IPS DF 6.9 (cell line): ENCODE measurements around the gene SVIL.
"Not testable (repeated sequence)": the region's sequence is repeated elsewhere in the genome, so short reads cannot be mapped to it uniquely, and the experiment has no call there.

Experiments
- DNase-seq: peaks from one replicate; pipeline ENCODE4 v3.0.0-alpha.2; 2013; ENCODE audit warnings: low read depth, low spot score
- H3K27ac ChIP-seq: one replicate; pipeline ENCODE4 v1.5.1; 2013; ENCODE audit warnings: low read length, control low read depth
- H3K27me3 ChIP-seq: 2 replicates; pipeline ENCODE4 v1.6.1; 2013; ENCODE audit warnings: mild to moderate bottlenecking, low read length; ENCODE audit not compliant: control insufficient read depth, insufficient read depth
- H3K36me3 ChIP-seq: 2 replicates; pipeline ENCODE4 v1.6.1; 2013; ENCODE audit warnings: low read length; ENCODE audit not compliant: control insufficient read depth, insufficient read depth
- H3K4me1 ChIP-seq: 2 replicates; pipeline ENCODE4 v1.6.1; 2013; ENCODE audit warnings: low read length; ENCODE audit not compliant: control insufficient read depth, insufficient read depth
- H3K4me3 ChIP-seq: 2 replicates; pipeline ENCODE4 v1.5.1; 2013; ENCODE audit warnings: mild to moderate bottlenecking, low read length
- H3K9me3 ChIP-seq: 2 replicates; pipeline ENCODE4 v1.6.1; 2013; ENCODE audit warnings: low read length, inconsistent platforms; ENCODE audit not compliant: control insufficient read depth, insufficient read depth
- WGBS: extraction: QIAGEN DNeasy Blood & Tissue Kit; methylation state at CpG from one replicate; pipeline ENCODE4 v1.1.7; 2013; ENCODE audit warnings: mixed read lengths, missing lambda C conversion rate; ENCODE audit not compliant: insufficient read length, insufficient coverage; 5-methylcytosine and 5-hydroxymethylcytosine counted together

Gene SVIL

DNA sequence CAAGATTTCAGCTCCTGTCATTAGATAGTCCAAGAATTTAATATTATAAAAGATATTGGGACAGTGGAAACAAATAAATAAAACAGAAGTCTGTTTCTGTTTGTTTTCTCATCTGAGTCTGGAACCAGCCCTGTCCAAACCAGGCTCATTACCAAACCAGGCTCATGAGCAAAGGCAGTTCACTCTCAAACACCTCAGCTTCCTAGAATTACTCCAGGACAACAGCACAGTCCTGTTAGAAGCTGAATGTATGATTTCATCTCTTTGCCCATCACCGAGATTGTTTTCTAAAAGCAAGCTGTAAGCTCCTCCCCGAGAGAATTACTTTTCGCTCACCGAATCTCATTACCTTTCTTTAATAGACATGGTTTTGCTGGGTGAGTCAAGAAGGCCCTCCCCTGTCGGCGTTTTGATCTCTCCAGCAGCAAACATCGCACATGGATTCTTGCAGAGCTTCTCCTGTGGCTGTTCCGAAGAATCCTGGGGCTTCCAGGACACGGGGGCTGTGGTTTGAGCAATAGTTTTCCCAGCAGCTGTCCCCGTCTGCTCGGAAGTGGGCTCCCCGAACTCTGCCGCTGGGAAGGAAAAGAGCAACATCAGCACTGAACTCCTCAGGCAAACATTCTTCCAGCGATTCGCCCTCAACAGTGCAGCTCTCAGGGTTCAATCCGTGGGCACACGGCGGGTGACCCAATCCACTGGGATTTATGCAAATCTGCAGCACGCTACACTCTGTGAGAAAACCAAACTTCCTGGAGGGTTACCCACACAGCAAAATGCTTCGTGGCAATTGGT is 112.5 kb downstream of the SVIL start:
- Histone ChIP-seq H3K9me3 (no peaks in the 10 kb centered on the region), H3K27ac (no peak overlapping the region), H3K4me1 (no peaks in the 10 kb centered on the region), H3K36me3 (no peaks in the 10 kb centered on the region; the same call in 1 of the 2 replicates), H3K4me3 (no peak overlapping the region), H3K27me3 (no peaks in the 10 kb centered on the region)
- no peak for DNase-seq
- no CpG with 5 or more reads among the region's 20 CpGs for WGBS

DNA sequence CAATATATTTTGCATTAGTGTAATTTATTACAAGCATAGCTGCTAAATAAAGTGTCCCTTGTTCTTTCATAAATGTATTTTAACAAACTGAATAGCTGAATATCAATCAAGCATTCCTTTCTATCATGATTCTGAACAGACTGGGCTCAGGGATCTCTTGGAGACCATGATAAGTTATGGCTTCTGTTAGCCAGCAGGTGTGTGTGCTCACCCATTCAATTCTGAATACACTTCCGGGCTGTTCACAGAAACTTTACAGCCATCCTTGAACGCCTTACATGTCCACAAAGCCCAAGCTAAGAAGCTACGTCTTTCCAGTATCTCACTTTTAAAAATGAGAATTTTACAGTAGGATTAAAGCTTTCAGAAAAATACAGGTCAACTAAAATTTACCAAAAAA is 115.1 kb downstream of the SVIL start:
- no peaks in the 10 kb centered on the region; the same call in 1 of the 2 replicates for H3K36me3 ChIP-seq
- no peak overlapping the region for H3K27ac ChIP-seq
- no peaks in the 10 kb centered on the region for H3K27me3 ChIP-seq
- no peak for DNase-seq
- no peaks in the 10 kb centered on the region for H3K4me1 ChIP-seq
- no peaks in the 10 kb centered on the region for H3K9me3 ChIP-seq
- H3K4me3 ChIP-seq, result no peak overlapping the region
- no CpG with 5 or more reads among the region's 3 CpGs for WGBS

- no peaks in the 10 kb centered on the region for H3K4me1 ChIP-seq
- no peak overlapping the region for H3K27ac ChIP-seq
- no peaks in the 10 kb centered on the region for H3K27me3 ChIP-seq
- H3K9me3 ChIP-seq, result no peaks in the 10 kb centered on the region
- H3K4me3 ChIP-seq, result no peak overlapping the region
- no CpG with 5 or more reads among the region's 8 CpGs for WGBS
- no peaks in the 10 kb centered on the region for H3K36me3 ChIP-seq
- peak; percentile 39 for DNase-seq
Observed at GRCh38 chr10:29517352-29517923, 117.3 kb downstream of the SVIL start.

GRCh38 chr10:29516309-29516932 is 118.3 kb downstream of the SVIL start:
- H3K4me3 ChIP-seq, H3K36me3 ChIP-seq, H3K4me1 ChIP-seq, H3K27ac ChIP-seq, DNase-seq, H3K27me3 ChIP-seq, H3K9me3 ChIP-seq: not testable (repeated sequence)
- WGBS, result no CpG with 5 or more reads among the region's 19 CpGs

GRCh38 chr10:29515879-29516278 is 118.9 kb downstream of the SVIL start:
- not testable (repeated sequence) for H3K4me3 ChIP-seq, H3K36me3 ChIP-seq, DNase-seq, H3K27ac ChIP-seq, H3K27me3 ChIP-seq, H3K9me3 ChIP-seq, H3K4me1 ChIP-seq
- no CpG with 5 or more reads among the region's 12 CpGs for WGBS

DNA sequence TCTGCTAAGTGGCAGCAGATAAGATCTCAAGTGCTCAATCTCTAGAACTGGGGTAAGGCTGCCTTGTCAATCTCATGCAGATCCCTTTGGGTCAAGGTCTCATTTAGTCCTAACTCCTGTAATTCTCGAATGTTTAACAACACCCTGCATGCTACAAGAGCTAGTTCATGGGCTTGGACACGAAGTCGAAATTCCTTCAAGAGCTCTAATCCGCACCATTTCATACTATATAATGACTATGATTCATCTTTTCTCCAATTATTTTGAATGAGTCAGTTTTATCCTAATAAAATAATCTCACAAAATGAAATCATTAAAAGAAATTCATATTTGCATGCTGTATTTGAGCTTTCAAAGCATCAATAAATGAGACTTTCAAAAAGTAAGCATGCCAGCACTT is 119.7 kb downstream of the SVIL start:
- not testable (repeated sequence) for H3K27ac ChIP-seq, H3K4me1 ChIP-seq, H3K36me3 ChIP-seq, H3K4me3 ChIP-seq, DNase-seq, H3K27me3 ChIP-seq, H3K9me3 ChIP-seq
- WGBS, result no CpG with 5 or more reads among the region's 4 CpGs

DNA sequence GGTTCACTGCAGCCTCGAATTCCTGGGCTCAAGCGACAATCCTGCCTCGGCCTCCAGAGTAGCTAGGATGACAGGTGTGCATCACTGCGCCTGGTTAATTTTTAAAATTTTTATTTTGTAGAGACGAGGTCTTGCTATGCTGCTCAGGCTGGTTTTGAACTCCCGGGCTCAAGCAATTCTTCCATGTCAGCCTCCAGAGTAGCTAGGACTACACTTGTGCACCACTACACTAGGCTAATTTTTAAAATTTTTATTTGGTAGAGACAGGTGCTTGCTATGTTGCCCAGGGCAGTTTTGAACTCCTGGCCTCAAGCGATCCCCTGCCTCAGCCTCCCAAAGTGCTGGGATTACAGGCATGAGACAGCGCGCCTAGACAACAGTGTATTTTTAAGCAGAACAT is 120.5 kb downstream of the SVIL start:
- Histone ChIP-seq H3K4me1 (no peaks in the 10 kb centered on the region; the same call in 1 of the 2 replicates), H3K27ac (no peak overlapping the region), H3K4me3 (no peak overlapping the region), H3K36me3 (no peaks in the 10 kb centered on the region), H3K27me3 (no peaks in the 10 kb centered on the region), H3K9me3 (no peaks in the 10 kb centered on the region)
- no CpG with 5 or more reads among the region's 9 CpGs for WGBS
- DNase-seq, result no peak

GRCh38 chr10:29512425-29512974 is 122.3 kb downstream of the SVIL start:
- H3K9me3 ChIP-seq, result no peaks in the 10 kb centered on the region
- H3K4me3 ChIP-seq, result no peak overlapping the region
- no peaks in the 10 kb centered on the region; the same call in 1 of the 2 replicates for H3K4me1 ChIP-seq
- no peaks in the 10 kb centered on the region for H3K27me3 ChIP-seq
- no peak overlapping the region for H3K27ac ChIP-seq
- DNase-seq, result no peak
- H3K36me3 ChIP-seq, result no peaks in the 10 kb centered on the region
- WGBS, result no CpG with 5 or more reads among the region's 10 CpGs

- not testable (repeated sequence) for H3K4me1 ChIP-seq, H3K9me3 ChIP-seq, DNase-seq
Observed at GRCh38 chr10:29511806-29512205, 123.0 kb downstream of the SVIL start.

GRCh38 chr10:29510483-29511157 is 124.2 kb downstream of the SVIL start:
- H3K4me1 ChIP-seq, H3K4me3 ChIP-seq, DNase-seq, H3K27ac ChIP-seq, H3K9me3 ChIP-seq, H3K27me3 ChIP-seq, H3K36me3 ChIP-seq: not testable (repeated sequence)
- WGBS, result no CpG with 5 or more reads among the region's 24 CpGs

More at GRCh38 chr10:29511806-29512205, 123.0 kb downstream of the SVIL start:
- no CpG with 5 or more reads among the region's 5 CpGs for WGBS
- not testable (repeated sequence) for H3K36me3 ChIP-seq, H3K27me3 ChIP-seq, H3K4me3 ChIP-seq, H3K27ac ChIP-seq
